Right atrium auricular region (tissue), 2 donors: ENCODE data around the gene ATP2B2. TPM values are rescaled to one million over a fixed set of nuclear protein-coding genes. Genes with fewer than 3 reads are reported as not detected.

Source experiments
- DNase-seq: peaks from one replicate; pipeline ENCODE4 v3.0.0-alpha.2; 2019; ENCODE audit warnings: low spot score
- H3K27ac ChIP-seq, 2 donors: fragments of 200-600 bp; sonication (generic); 1 replicate in 1 of 2; 2 replicates in 1 of 2; pipeline ENCODE4 v1.5.1; 2016 to 2019
- H3K27me3 ChIP-seq, 2 donors: fragments of 200-600 bp; sonication (generic); one replicate each; pipeline versions ENCODE4 v1.5.1 to v1.6.0; 2017 to 2019
- H3K36me3 ChIP-seq: fragments of 200-600 bp; sonication (generic); one replicate; pipeline ENCODE4 v1.5.1; 2016
- H3K4me1 ChIP-seq, 2 donors: fragments of 200-600 bp; sonication (generic); one replicate each; pipeline versions ENCODE4 v1.5.1 to v1.6.0; 2017 to 2019
- H3K4me3 ChIP-seq, 2 donors: fragments of 200-600 bp; sonication (generic); 1 replicate in 1 of 2; 2 replicates in 1 of 2; pipeline ENCODE4 v1.5.1; 2017 to 2019; ENCODE audit warnings: mild to moderate bottlenecking in 1 of 2, moderate library complexity in 1 of 2
- H3K9me3 ChIP-seq, 2 donors: fragments of 200-600 bp; sonication (generic); one replicate each; pipeline ENCODE4 v1.5.1; 2019
- CTCF ChIP-seq, 2 donors: fragments of 200-600 bp; sonication (generic); IDR thresholded peaks; one replicate each; pipeline ENCODE4 v1.5.1; 2019; ENCODE audit warnings: antibody characterized with exemption in 2 of 2
- total RNA-seq, 2 donors: library from RNA; depleted of rRNA; stranded (reverse); fragments of >200 nt; gene quantifications; one replicate each; pipeline ENCODE4 v1.1.0, GENCODE V29; 2016

The ATP2B2 gene
- total RNA-seq, 2 donors from 2014 or later = 0.12 to 0.15 TPM

- Histone ChIP-seq H3K36me3 (no peaks in the 10 kb centered on the region), H3K27ac (no peak overlapping the region), H3K4me1 (peaks cover 0 to 3% of the 10 kb centered on the region in 2 donors), H3K4me3 (no peak overlapping the region), H3K27me3 (no peaks in the 10 kb centered on the region), H3K9me3 (no peaks in the 10 kb centered on the region)
- TF ChIP-seq CTCF (IDR thresholded peaks at IDR 0.05) = no peak
- no peak for DNase-seq
These were observed 15.5 kb downstream of the ATP2B2 start for GRCh38 chr3:10489746-10490483.

DNA sequence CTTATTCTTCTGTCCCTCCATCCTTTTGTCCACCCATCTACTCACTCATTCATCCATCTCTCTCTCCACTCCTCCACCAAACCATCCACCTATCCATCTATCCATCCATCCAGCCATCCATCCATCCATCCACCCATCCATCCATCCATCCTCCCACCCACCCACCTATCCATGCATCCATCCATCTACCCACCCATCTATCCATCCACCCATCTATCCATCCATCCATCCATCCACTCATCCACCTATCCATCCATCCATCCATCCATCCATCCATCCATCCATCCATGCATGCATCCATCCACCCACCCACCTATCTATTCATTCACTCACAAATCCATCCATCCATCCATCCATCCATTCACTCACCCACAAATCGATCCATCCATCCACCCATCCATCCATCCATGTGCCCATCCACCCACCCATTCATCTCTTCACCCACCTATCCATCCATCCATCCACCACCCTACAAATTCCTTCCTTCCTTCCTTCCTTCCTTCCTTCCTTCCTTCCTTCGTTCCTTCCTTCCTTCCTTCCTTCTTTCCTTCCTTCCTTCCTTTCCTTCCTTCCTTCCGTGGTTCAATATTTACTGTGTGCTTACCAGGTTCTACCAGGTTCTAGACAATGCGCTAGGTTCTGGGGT, 17.3 kb downstream of the ATP2B2 start:
- H3K9me3 ChIP-seq = no peaks in the 10 kb centered on the region
- no peak overlapping the region for H3K4me3 ChIP-seq
- H3K4me1 ChIP-seq = no peaks in the 10 kb centered on the region
- no peaks in the 10 kb centered on the region for H3K36me3 ChIP-seq
- DNase-seq = no peak
- H3K27ac ChIP-seq = no peak overlapping the region
- TF ChIP-seq CTCF (IDR thresholded peaks at IDR 0.05) = no peak
- H3K27me3 ChIP-seq = no peaks in the 10 kb centered on the region

GRCh38 chr3:10485806-10486205, 19.6 kb downstream of the ATP2B2 start:
- no peak for TF ChIP-seq CTCF (IDR thresholded peaks at IDR 0.05)
- no peaks in the 10 kb centered on the region for H3K4me1 ChIP-seq
- H3K27me3 ChIP-seq = no peaks in the 10 kb centered on the region
- H3K4me3 ChIP-seq = no peak overlapping the region
- H3K27ac ChIP-seq = no peak overlapping the region
- H3K36me3 ChIP-seq = no peaks in the 10 kb centered on the region
- no peaks in the 10 kb centered on the region for H3K9me3 ChIP-seq
- DNase-seq = no peak

- no peaks in the 10 kb centered on the region for H3K27me3 ChIP-seq
- no peaks in the 10 kb centered on the region for H3K4me1 ChIP-seq
- no peak overlapping the region for H3K4me3 ChIP-seq
- H3K36me3 ChIP-seq = no peaks in the 10 kb centered on the region
- no peak for TF ChIP-seq CTCF (IDR thresholded peaks at IDR 0.05)
- no peak overlapping the region for H3K27ac ChIP-seq
- DNase-seq = no peak
- no peaks in the 10 kb centered on the region for H3K9me3 ChIP-seq
These were observed 20.0 kb downstream of the ATP2B2 start for GRCh38 chr3:10485380-10485779.

DNA sequence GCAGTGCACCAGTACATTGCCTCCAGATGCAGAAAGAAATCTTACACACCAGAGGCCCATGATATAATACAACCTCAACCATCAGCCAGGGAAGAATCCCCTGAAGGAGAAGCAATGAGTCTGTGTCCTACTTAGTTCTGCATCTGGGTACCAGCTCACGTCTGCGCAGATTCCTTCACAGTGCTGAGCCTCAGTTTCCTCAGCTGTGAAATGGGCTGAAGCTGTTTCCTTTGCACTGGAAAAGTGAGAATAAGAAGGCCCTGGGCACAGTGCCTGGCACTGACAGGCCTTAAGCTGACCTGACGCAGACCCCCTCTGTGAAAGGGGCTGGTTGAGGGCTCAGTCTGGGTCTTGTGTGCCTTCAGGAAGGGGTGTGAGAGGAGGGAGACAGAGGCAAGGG, 20.7 kb downstream of the ATP2B2 start:
- TF ChIP-seq CTCF (IDR thresholded peaks at IDR 0.05) = no peak
- Histone ChIP-seq H3K4me1 (no peaks in the 10 kb centered on the region), H3K27ac (no peak overlapping the region), H3K9me3 (no peaks in the 10 kb centered on the region), H3K27me3 (no peaks in the 10 kb centered on the region), H3K4me3 (no peak overlapping the region), H3K36me3 (no peaks in the 10 kb centered on the region)
- DNase-seq = no peak
